Endodermal cell (in vitro differentiated cells): ENCODE measurements around the gene SEPTIN2. TPM values are rescaled to one million over a fixed set of nuclear protein-coding genes. Genes with fewer than 3 reads are reported as not detected.

Experiments used
- DNase-seq: peaks from one replicate; pipeline ENCODE4 v3.0.0-alpha.2; 2017
- H3K27ac ChIP-seq: 2 replicates; pipeline ENCODE4 v1.5.1; 2013; ENCODE audit warnings: mild to moderate bottlenecking, low read depth, low read length, moderate library complexity
- H3K27me3 ChIP-seq: 2 replicates; pipeline ENCODE4 v1.6.1; 2013; ENCODE audit warnings: mild to moderate bottlenecking, low read length, moderate library complexity; ENCODE audit not compliant: insufficient read depth, control insufficient read depth, poor library complexity, severe bottlenecking
- H3K36me3 ChIP-seq: 2 replicates; pipeline ENCODE4 v1.7.0; 2013; ENCODE audit warnings: mild to moderate bottlenecking, low read length, moderate library complexity; ENCODE audit not compliant: control insufficient read depth, insufficient read depth
- H3K4me1 ChIP-seq: one replicate; pipeline ENCODE4 v1.7.0; 2013; ENCODE audit warnings: low read length; ENCODE audit not compliant: control insufficient read depth, insufficient read depth
- H3K4me3 ChIP-seq: 2 replicates; pipeline ENCODE4 v1.5.1; 2013; ENCODE audit warnings: mild to moderate bottlenecking, low read length, moderate library complexity
- H3K9ac ChIP-seq: 2 replicates; pipeline ENCODE4 v1.6.1; 2013; ENCODE audit warnings: mild to moderate bottlenecking, low read length, moderate library complexity; ENCODE audit not compliant: poor library complexity, severe bottlenecking; ENCODE audit errors: extremely low read depth
- H3K9me3 ChIP-seq: 2 replicates; pipeline ENCODE4 v1.6.1; 2013; ENCODE audit warnings: mild to moderate bottlenecking, low read length, moderate library complexity; ENCODE audit not compliant: control insufficient read depth
- H3K27ac Mint-ChIP-seq: 2 replicates; pipeline ENCODE4 v1.8.0; 2020; ENCODE audit warnings: mixed read lengths
- H3K27me3 Mint-ChIP-seq: 2 replicates; pipeline ENCODE4 v1.8.0; 2021; ENCODE audit warnings: mild to moderate bottlenecking, mixed read lengths; ENCODE audit not compliant: insufficient read depth
- H3K36me3 Mint-ChIP-seq: 2 replicates; pipeline ENCODE4 v1.8.0; 2020; ENCODE audit warnings: low read depth, mixed read lengths
- H3K4me1 Mint-ChIP-seq: 2 replicates; pipeline ENCODE4 v1.8.0; 2020; ENCODE audit warnings: mixed read lengths
- H3K4me3 Mint-ChIP-seq: 2 replicates; pipeline ENCODE4 v1.8.0; 2020; ENCODE audit warnings: mild to moderate bottlenecking, moderate library complexity, mixed read lengths
- H3K9me3 Mint-ChIP-seq: 2 replicates; pipeline ENCODE4 v1.8.0; 2020; ENCODE audit warnings: mild to moderate bottlenecking, mixed read lengths
- CTCF ChIP-seq: fragments of 200-600 bp; sonication (generic); conservative IDR thresholded peaks from 2 replicates; pipeline ENCODE4 v1.5.0; 2021; ENCODE audit warnings: antibody characterized with exemption, mild to moderate bottlenecking
- WGBS, 2 experiments: methylation state at CpG; one replicate each; pipeline versions ENCODE4 v1.1.5 to v1.1.7; 2013; ENCODE audit warnings: missing lambda C conversion rate in 2 of 2, mixed read lengths in 1 of 2; ENCODE audit not compliant: insufficient coverage in 1 of 2, insufficient read length in 1 of 2; 5-methylcytosine and 5-hydroxymethylcytosine counted together
- total RNA-seq, 2 donors: library from RNA; stranded (reverse); fragmentation: NEBNext Ultra II Directional in 1 of 2; extraction: Animal tissue kit (Norgen Biotek cat#: 25700) in 1 of 2; gene quantifications; 2 replicates in 1 of 2; 3 replicates in 1 of 2; pipeline ENCODE4 v1.2.1, GENCODE V29; 2021

SEPTIN2 gene
- total RNA-seq, 2 donors from 2014 or later: 365 to 380 TPM

GRCh38 chr2:241349941-241350340 is 34.2 kb downstream of the SEPTIN2 start:
- no peak overlapping the region for H3K4me3 Mint-ChIP-seq
- TF ChIP-seq CTCF: no peak

GRCh38 chr2:241350530-241350877 is 34.8 kb downstream of the SEPTIN2 start:
- no peaks in the 10 kb centered on the region for H3K27me3 Mint-ChIP-seq
- H3K27ac Mint-ChIP-seq: no peak overlapping the region
- H3K36me3 ChIP-seq: peaks cover 89% of the 10 kb centered on the region
- 85 to 88% methylated on average over 1 to 2 of the region's 2 CpGs for WGBS, 2 experiments
- H3K27me3 ChIP-seq: no peaks in the 10 kb centered on the region
- no peaks in the 10 kb centered on the region for H3K9me3 Mint-ChIP-seq
- no peak for TF ChIP-seq CTCF
- peaks cover 22% of the 10 kb centered on the region for H3K4me1 Mint-ChIP-seq
- H3K4me3 Mint-ChIP-seq: no peak overlapping the region
- H3K4me3 ChIP-seq: no peak overlapping the region
- H3K36me3 Mint-ChIP-seq: peaks cover 74% of the 10 kb centered on the region
- no peak overlapping the region for H3K27ac ChIP-seq
- peaks cover 8% of the 10 kb centered on the region for H3K4me1 ChIP-seq
- no peak overlapping the region for H3K9ac ChIP-seq
- H3K9me3 ChIP-seq: no peaks in the 10 kb centered on the region
- DNase-seq: no peak

More at GRCh38 chr2:241349941-241350340, 34.2 kb downstream of the SEPTIN2 start:
- Histone ChIP-seq H3K4me1 (peaks cover 8% of the 10 kb centered on the region), H3K27ac (no peak overlapping the region), H3K36me3 (peaks cover 95% of the 10 kb centered on the region), H3K9ac (no peak overlapping the region), H3K4me3 (no peak overlapping the region), H3K27me3 (no peaks in the 10 kb centered on the region), H3K9me3 (no peaks in the 10 kb centered on the region)
- WGBS, 2 experiments: 96 to 97% methylated on average over 8 of the region's 8 CpGs
- no peaks in the 10 kb centered on the region for H3K27me3 Mint-ChIP-seq
- no peaks in the 10 kb centered on the region for H3K9me3 Mint-ChIP-seq
- DNase-seq: no peak
- H3K36me3 Mint-ChIP-seq: peaks cover 80% of the 10 kb centered on the region
- peaks cover 20% of the 10 kb centered on the region for H3K4me1 Mint-ChIP-seq
- no peak overlapping the region for H3K27ac Mint-ChIP-seq

GRCh38 chr2:241350878-241351639 is 35.3 kb downstream of the SEPTIN2 start:
- Histone ChIP-seq H3K27ac (no peak overlapping the region), H3K9me3 (no peaks in the 10 kb centered on the region), H3K36me3 (peaks cover 84% of the 10 kb centered on the region), H3K4me1 (peaks cover 8% of the 10 kb centered on the region), H3K27me3 (no peaks in the 10 kb centered on the region), H3K4me3 (no peak overlapping the region), H3K9ac (no peak overlapping the region)
- 92 to 93% methylated on average over 7 to 9 of the region's 9 CpGs for WGBS, 2 experiments
- Mint-ChIP-seq H3K27me3 (no peaks in the 10 kb centered on the region), H3K4me3 (no peak overlapping the region), H3K9me3 (no peaks in the 10 kb centered on the region), H3K27ac (peak overlapping the region; percentile 44), H3K36me3 (peaks cover 68% of the 10 kb centered on the region), H3K4me1 (peaks cover 22% of the 10 kb centered on the region)
- DNase-seq: no peak
- no peak for TF ChIP-seq CTCF
